Astrocyte of the cerebellum (primary cell): ENCODE data around the gene ABCB1.
"Not testable (repeated sequence)": the region's sequence is repeated elsewhere in the genome, so short reads cannot be mapped to it uniquely, and the experiment has no call there.

Source experiments
- DNase-seq: peaks from one replicate; pipeline ENCODE4 v3.0.0-alpha.2; 2011; ENCODE audit warnings: low read depth
- H3K4me3 ChIP-seq: 2 replicates; pipeline ENCODE4 v1.5.1; 2011; ENCODE audit warnings: mild to moderate bottlenecking, low read depth, low read length, moderate library complexity
- in situ Hi-C: cut with HindIII; loops from 2 replicates; pipeline ENCODE4 v1.10.0; 2017; ENCODE audit warnings: low sequenced_read_pairs
- TF ChIP-seq, protein P1 (sequence below): IDR thresholded peaks from 2 replicates; pipeline ENCODE4 v1.5.1; 2012; ENCODE audit warnings: low read length, low read depth, moderate library complexity, mild to moderate bottlenecking; ENCODE audit errors: missing control alignments

The ABCB1 gene

DNA sequence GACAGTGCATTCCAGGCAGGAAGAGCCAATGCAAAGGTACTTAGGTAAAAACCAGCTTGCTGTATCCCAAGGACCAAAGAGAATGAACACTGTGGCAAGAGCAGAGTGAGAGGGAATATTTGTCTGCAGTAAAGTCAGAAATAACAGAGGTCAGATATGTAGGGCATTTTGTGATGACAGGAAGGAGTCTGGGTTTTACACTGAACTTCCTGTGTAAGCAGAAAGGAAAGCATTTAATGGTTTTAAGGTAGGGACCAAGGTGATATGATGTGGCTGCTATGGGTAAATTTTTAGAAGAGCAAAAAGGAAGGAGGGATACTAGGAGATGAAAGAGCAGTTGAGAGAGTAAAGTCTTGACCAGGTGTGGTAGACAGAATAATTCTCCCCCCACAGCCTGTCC is 10.1 kb downstream of the ABCB1 start:
- DNase-seq = no peak
- in situ Hi-C loops = no loop called here
- no peak overlapping the region for H3K4me3 ChIP-seq
- TF ChIP-seq, protein P1, sequence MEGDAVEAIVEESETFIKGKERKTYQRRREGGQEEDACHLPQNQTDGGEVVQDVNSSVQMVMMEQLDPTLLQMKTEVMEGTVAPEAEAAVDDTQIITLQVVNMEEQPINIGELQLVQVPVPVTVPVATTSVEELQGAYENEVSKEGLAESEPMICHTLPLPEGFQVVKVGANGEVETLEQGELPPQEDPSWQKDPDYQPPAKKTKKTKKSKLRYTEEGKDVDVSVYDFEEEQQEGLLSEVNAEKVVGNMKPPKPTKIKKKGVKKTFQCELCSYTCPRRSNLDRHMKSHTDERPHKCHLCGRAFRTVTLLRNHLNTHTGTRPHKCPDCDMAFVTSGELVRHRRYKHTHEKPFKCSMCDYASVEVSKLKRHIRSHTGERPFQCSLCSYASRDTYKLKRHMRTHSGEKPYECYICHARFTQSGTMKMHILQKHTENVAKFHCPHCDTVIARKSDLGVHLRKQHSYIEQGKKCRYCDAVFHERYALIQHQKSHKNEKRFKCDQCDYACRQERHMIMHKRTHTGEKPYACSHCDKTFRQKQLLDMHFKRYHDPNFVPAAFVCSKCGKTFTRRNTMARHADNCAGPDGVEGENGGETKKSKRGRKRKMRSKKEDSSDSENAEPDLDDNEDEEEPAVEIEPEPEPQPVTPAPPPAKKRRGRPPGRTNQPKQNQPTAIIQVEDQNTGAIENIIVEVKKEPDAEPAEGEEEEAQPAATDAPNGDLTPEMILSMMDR = no peak

GRCh38 chr7:87589631-87590030 is 11.1 kb downstream of the ABCB1 start:
- TF ChIP-seq, protein P1 = no peak
- no peak for DNase-seq
- in situ Hi-C loops = no loop called here
- no peak overlapping the region for H3K4me3 ChIP-seq

DNA sequence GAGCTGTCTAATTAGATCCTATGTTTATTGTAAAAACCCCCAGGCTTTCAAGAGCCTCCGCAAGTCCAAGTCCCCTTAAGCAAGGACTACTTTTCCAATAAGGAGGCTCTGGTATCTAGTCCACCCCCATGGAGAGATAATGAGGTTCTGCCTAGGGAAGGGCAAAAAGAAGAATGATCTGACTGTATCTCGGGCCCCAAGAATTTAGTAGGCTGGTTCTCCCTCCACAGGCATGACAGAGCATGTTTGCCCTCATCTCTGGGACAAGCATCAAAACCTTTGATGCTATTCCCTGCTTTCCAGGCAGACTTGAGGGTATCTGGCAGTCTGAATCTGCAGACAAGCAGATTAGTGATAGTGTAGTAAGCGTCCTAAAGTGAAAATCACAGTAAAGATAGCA is 19.0 kb downstream of the ABCB1 start:
- DNase-seq = no peak
- no peak overlapping the region for H3K4me3 ChIP-seq
- TF ChIP-seq, protein P1 = no peak
- in situ Hi-C loops = no loop called here

DNA sequence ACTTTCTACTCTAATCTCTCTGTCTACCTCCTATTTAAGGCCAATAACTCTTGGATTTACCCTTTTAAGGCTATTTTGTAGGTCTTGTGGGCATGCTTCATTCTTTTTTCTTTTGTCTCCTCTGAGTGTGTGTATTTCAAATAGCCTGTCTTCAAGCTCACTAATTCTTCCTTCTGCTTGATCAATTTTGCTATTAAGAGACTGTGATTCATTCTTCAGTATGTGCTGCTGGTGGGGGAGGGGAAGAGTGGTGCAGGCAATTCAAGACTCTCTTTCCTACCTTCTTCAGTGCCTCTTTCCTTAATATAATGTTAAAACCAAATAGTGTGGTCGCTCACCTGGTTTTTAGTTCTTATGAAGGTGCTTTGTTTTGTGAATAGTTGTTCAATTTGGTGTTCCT is 20.0 kb downstream of the ABCB1 start:
- in situ Hi-C loops = no loop called here
- H3K4me3 ChIP-seq = no peak overlapping the region
- DNase-seq = no peak
- TF ChIP-seq, protein P1 = no peak

DNA sequence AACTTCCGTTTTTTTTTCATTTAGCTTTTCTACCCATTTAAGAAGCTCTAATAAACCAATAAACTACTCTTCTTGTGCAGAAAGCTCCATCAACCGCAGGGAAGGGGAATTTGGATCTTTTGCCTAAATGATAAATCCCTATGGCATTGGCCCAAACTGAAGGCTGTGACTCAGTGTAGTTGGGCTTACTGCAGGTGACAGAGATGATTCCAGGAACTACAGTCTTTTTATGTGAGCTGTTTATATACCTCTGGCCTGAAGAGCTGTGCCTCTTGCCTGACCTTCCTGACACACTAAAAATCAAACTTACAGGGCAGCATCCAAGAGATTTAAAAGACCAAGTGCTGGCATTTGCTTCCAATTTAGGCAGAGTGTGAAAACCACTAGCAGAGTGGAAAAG is 25.2 kb downstream of the ABCB1 start:
- DNase-seq = no peak

DNA sequence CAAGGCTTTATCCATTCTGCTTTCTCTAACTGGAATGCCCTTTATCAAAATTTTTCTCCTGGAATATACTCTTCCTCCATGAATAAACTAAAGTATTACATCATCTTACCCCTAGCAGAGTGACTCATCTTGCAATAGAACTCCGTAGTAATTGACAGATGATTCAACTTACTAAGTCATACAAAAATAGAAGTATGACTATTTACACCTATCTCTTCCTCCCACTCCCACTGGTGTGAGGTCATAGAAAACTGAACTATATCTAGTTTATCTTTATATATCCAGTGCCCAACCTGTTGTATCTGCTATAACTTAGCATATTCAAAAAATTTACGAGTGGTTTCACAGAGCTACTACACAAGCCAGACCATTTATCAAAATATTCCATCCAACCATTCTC is 26.1 kb downstream of the ABCB1 start:
- TF ChIP-seq, protein P1 = no peak
- no peak for DNase-seq
- no peak overlapping the region for H3K4me3 ChIP-seq
- in situ Hi-C loops = no loop called here

More for the DNA sequence above, 25.2 kb downstream of the ABCB1 start:
- in situ Hi-C loops = no loop called here
- TF ChIP-seq, protein P1 = no peak
- H3K4me3 ChIP-seq = no peak overlapping the region

DNA sequence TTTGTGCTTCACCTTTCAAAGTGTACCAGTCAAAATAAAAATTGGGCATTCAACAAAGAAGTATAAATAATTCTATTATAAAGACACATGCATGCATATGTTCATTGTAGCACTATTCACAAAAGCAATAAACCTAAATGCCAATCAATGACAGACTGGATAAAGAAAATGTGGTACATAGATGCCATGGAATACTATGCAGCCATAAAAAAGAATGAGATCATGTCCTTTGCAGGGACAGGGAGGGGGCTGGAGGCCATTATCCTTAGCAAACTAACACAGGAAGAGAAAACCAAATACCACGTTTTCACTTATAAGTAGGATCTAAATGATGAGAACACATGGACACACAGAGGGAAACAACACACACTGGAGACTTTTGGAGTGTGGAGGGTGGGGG is 28.2 kb downstream of the ABCB1 start:
- H3K4me3 ChIP-seq, in situ Hi-C loops, DNase-seq: not testable (repeated sequence)
